Dedifferentiated amniotic fluid mesenchymal stem cell (primary cell): Measurements from ENCODE around the gene DQX1.
"Not testable (repeated sequence)": the region's sequence is repeated elsewhere in the genome, so short reads cannot be mapped to it uniquely, and the experiment has no call there.

Experiments used
- DNase-seq: peaks from one replicate; pipeline ENCODE4 v3.0.0-alpha.2; 2016; ENCODE audit errors: extremely low spot score

DQX1 gene

GRCh38 chr2:74496997-74497776 is 28.8 kb downstream of the DQX1 start:
- DNase-seq = no peak

GRCh38 chr2:74495440-74495839 is 30.6 kb downstream of the DQX1 start:
- no peak for DNase-seq

- no peak for DNase-seq
These were observed 32.5 kb downstream of the DQX1 start for GRCh38 chr2:74493546-74493945.

- DNase-seq = no peak
These were observed 34.1 kb downstream of the DQX1 start for GRCh38 chr2:74491648-74492544.

GRCh38 chr2:74489906-74490305 is 36.1 kb downstream of the DQX1 start:
- DNase-seq = no peak

GRCh38 chr2:74488643-74489481 is 37.2 kb downstream of the DQX1 start:
- no peak for DNase-seq

GRCh38 chr2:74486141-74486540 is 39.9 kb downstream of the DQX1 start:
- no peak for DNase-seq

- not testable (repeated sequence) for DNase-seq
These were observed 42.3 kb downstream of the DQX1 start for GRCh38 chr2:74483675-74484164.

- DNase-seq = peak; percentile 91
These were observed 43.0 kb downstream of the DQX1 start, which contains the start of the genes CCDC142 and TTC31 for GRCh38 chr2:74482801-74483674. TSS of gene CCDC142 (minus strand) at chr2:74482998. CDS start at chr2:74482837, 161 bp downstream. TSS of gene TTC31 (plus strand) at chr2:74483081. CDS start at chr2:74483096, 15 bp downstream.

- no peak for DNase-seq
These were observed 43.9 kb downstream of the DQX1 start for GRCh38 chr2:74481961-74482800.

- no peak for DNase-seq
These were observed 44.6 kb downstream of the DQX1 start for GRCh38 chr2:74481431-74481830.

- DNase-seq = no peak
These were observed 51.1 kb downstream of the DQX1 start for GRCh38 chr2:74474899-74475298.

GRCh38 chr2:74474481-74474880 is 51.5 kb downstream of the DQX1 start:
- no peak for DNase-seq

- no peak for DNase-seq
These were observed 53.1 kb downstream of the DQX1 start for GRCh38 chr2:74472945-74473258.

- DNase-seq = peak; percentile 91
These were observed 53.7 kb downstream of the DQX1 start, which contains the start of gene MRPL53 for GRCh38 chr2:74472086-74472944. TSS of gene MRPL53 (minus strand) at chr2:74472680. CDS start at chr2:74472660, 20 bp downstream.

GRCh38 chr2:74471332-74472065 is 54.5 kb downstream of the DQX1 start:
- no peak for DNase-seq

- not testable (repeated sequence) for DNase-seq
These were observed 55.3 kb downstream of the DQX1 start for GRCh38 chr2:74470742-74471141.
